Stimulated activated CD8-positive, alpha-beta memory T cell treated with anti-CD3 and anti-CD28 coated beads, Interleukin-4, amount 100 ng/mL, for 4 hours (primary cell): ENCODE measurements around the gene KRTAP10-9.
"Not testable (repeated sequence)": the region's sequence is repeated elsewhere in the genome, so short reads cannot be mapped to it uniquely, and the experiment has no call there.

Experiments used
- DNase-seq, 2 donors: peaks; one replicate each; pipeline ENCODE4 v3.0.0-alpha.2; 2020; ENCODE audit warnings: low read depth in 2 of 2, low spot score in 1 of 2

Gene KRTAP10-9

GRCh38 chr21:44594406-44594916 is 32.4 kb upstream of the KRTAP10-9 start:
- no peak for DNase-seq

GRCh38 chr21:44595524-44595923 is 31.4 kb upstream of the KRTAP10-9 start:
- no peak for DNase-seq

- DNase-seq, result no peak
Measured at GRCh38 chr21:44596068-44596725, 30.7 kb upstream of the KRTAP10-9 start.

GRCh38 chr21:44598061-44598460 is 28.8 kb upstream of the KRTAP10-9 start:
- no peak for DNase-seq

GRCh38 chr21:44599264-44600029 is 27.4 kb upstream of the KRTAP10-9 start:
- DNase-seq, result no peak

- DNase-seq, result not testable (repeated sequence)
Measured at GRCh38 chr21:44600118-44600978, 26.5 kb upstream of the KRTAP10-9 start, which contains the start of gene KRTAP10-7. Gene KRTAP10-7, plus strand, starts transcription at chr21:44600597. Its CDS starts 25 bp downstream, at chr21:44600622.

- DNase-seq, result not testable (repeated sequence)
Measured at GRCh38 chr21:44601091-44601490, 25.8 kb upstream of the KRTAP10-9 start.

GRCh38 chr21:44601596-44602462 is 25.1 kb upstream of the KRTAP10-9 start:
- no peak for DNase-seq

GRCh38 chr21:44602463-44602850 is 24.4 kb upstream of the KRTAP10-9 start:
- DNase-seq, result no peak

GRCh38 chr21:44603109-44603875 is 23.6 kb upstream of the KRTAP10-9 start:
- DNase-seq, result no peak

- DNase-seq, result no peak
Measured at GRCh38 chr21:44603911-44604310, 23.0 kb upstream of the KRTAP10-9 start.

GRCh38 chr21:44606495-44606894 is 20.4 kb upstream of the KRTAP10-9 start:
- DNase-seq, result no peak

GRCh38 chr21:44609193-44609592 is 17.7 kb upstream of the KRTAP10-9 start:
- no peak for DNase-seq

GRCh38 chr21:44610157-44610843 is 16.6 kb upstream of the KRTAP10-9 start:
- not testable (repeated sequence) for DNase-seq

GRCh38 chr21:44611551-44611950 is 15.3 kb upstream of the KRTAP10-9 start:
- DNase-seq, result no peak

- no peak for DNase-seq
Measured at GRCh38 chr21:44612029-44612486, 14.8 kb upstream of the KRTAP10-9 start, which contains the start of gene KRTAP10-8. Gene KRTAP10-8, plus strand, starts transcription at chr21:44612079. Its CDS starts 22 bp downstream, at chr21:44612101.

- DNase-seq, result no peak
Measured at GRCh38 chr21:44612669-44613229, 14.1 kb upstream of the KRTAP10-9 start.

GRCh38 chr21:44613386-44614155 is 13.3 kb upstream of the KRTAP10-9 start:
- DNase-seq, result no peak
